K562 (cell line): Measurements from ENCODE around the gene ARMC8.

Experiments
- CEBPB ChIP-seq: fragments of 450-650 bp; IDR thresholded peaks from 2 replicates; pipeline ENCODE4 v1.6.1; 2016; ENCODE audit warnings: missing genetic modification characterization, missing compliant biosample characterization
- CREM ChIP-seq: IDR thresholded peaks from 2 replicates; pipeline ENCODE4 v1.6.1; 2014; ENCODE audit warnings: antibody characterized with exemption, low read depth
- FOXP1 ChIP-seq: sonication (generic); formaldehyde crosslinking; IDR thresholded peaks from 2 replicates; pipeline ENCODE4 v1.8.0; 2022; ENCODE audit warnings: mild to moderate bottlenecking, missing genetic modification reagents
- NFYB ChIP-seq: IDR thresholded peaks from 2 replicates; pipeline ENCODE4 v1.6.1; 2011; ENCODE audit warnings: mild to moderate bottlenecking, moderate library complexity; ENCODE audit not compliant: insufficient read length; ENCODE audit errors: extremely low read depth
- POLR2AphosphoS2 ChIP-seq: IDR thresholded peaks from 2 replicates; pipeline ENCODE4 v1.6.1; 2012; ENCODE audit warnings: low read length, improper control_type of control experiment
- ZNF57 ChIP-seq: fragments of 450-650 bp; formaldehyde crosslinking; IDR thresholded peaks from 2 replicates; pipeline ENCODE4 v1.4.0; 2020; ENCODE audit warnings: mild to moderate bottlenecking, moderate library complexity
- ZNF830 ChIP-seq: fragments of 250-450 bp; sonication (Bioruptor Pico); IDR thresholded peaks from 2 replicates; pipeline ENCODE4 v1.5.0; 2021; ENCODE audit warnings: mild to moderate bottlenecking
- TF ChIP-seq, protein P1 (sequence below): sonication (generic); formaldehyde crosslinking; IDR thresholded peaks from 2 replicates; pipeline ENCODE4 v1.8.1; 2023; ENCODE audit warnings: mild to moderate bottlenecking, missing genetic modification reagents
- TF ChIP-seq, protein P2 (sequence below): fragments of 450-650 bp; IDR thresholded peaks from 2 replicates; pipeline ENCODE4 v1.7.1; 2018; ENCODE audit warnings: mild to moderate bottlenecking, low read depth; ENCODE audit not compliant: partially characterized antibody

DNA sequence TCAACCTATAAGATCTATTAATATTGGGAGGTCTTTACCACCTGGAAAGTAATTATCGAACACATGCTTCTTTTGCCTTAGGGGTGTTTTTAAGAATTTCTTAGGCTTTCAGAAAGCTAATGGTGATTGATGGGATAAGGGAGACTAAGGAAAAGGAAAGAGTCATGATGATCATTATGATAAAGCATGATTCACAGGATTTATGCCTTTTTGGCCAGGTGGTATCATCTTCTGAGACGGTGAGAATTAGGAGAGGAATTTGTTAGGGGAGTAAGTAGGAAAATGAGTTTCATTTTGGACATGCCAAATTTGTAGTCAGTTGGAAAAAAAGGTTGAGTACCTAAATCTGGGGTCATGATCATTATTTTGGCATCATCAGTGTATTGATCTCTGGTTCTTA lies 8.9 kb downstream of the ARMC8 start:
- TF ChIP-seq, protein P1, sequence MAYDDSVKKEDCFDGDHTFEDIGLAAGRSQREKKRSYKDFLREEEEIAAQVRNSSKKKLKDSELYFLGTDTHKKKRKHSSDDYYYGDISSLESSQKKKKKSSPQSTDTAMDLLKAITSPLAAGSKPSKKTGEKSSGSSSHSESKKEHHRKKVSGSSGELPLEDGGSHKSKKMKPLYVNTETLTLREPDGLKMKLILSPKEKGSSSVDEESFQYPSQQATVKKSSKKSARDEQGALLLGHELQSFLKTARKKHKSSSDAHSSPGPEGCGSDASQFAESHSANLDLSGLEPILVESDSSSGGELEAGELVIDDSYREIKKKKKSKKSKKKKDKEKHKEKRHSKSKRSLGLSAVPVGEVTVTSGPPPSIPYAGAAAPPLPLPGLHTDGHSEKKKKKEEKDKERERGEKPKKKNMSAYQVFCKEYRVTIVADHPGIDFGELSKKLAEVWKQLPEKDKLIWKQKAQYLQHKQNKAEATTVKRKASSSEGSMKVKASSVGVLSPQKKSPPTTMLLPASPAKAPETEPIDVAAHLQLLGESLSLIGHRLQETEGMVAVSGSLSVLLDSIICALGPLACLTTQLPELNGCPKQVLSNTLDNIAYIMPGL: no peak
- no peak for TF ChIP-seq CEBPB (tag)
- TF ChIP-seq CREM: no peak
- TF ChIP-seq NFYB: no peak
- no peak for TF ChIP-seq FOXP1 (CRISPR knock-in tag)
- TF ChIP-seq, protein P2, sequence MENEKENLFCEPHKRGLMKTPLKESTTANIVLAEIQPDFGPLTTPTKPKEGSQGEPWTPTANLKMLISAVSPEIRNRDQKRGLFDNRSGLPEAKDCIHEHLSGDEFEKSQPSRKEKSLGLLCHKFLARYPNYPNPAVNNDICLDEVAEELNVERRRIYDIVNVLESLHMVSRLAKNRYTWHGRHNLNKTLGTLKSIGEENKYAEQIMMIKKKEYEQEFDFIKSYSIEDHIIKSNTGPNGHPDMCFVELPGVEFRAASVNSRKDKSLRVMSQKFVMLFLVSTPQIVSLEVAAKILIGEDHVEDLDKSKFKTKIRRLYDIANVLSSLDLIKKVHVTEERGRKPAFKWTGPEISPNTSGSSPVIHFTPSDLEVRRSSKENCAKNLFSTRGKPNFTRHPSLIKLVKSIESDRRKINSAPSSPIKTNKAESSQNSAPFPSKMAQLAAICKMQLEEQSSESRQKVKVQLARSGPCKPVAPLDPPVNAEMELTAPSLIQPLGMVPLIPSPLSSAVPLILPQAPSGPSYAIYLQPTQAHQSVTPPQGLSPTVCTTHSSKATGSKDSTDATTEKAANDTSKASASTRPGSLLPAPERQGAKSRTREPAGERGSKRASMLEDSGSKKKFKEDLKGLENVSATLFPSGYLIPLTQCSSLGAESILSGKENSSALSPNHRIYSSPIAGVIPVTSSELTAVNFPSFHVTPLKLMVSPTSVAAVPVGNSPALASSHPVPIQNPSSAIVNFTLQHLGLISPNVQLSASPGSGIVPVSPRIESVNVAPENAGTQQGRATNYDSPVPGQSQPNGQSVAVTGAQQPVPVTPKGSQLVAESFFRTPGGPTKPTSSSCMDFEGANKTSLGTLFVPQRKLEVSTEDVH: no peak
- no peak for TF ChIP-seq ZNF830 (CRISPR knock-in tag)
- no peak for TF ChIP-seq POLR2AphosphoS2
- no peak for TF ChIP-seq ZNF57
